CD4-positive, alpha-beta T cell (primary cell): ENCODE data around the gene STIM1. TPM values are rescaled to one million over a fixed set of nuclear protein-coding genes. Genes with fewer than 3 reads are reported as not detected.

Experiments
- ATAC-seq: fragments of 200-7000 bp; cut with Tn5 transposase; one replicate; pipeline ENCODE4 v1.10.0; 2022; ENCODE audit warnings: mild to moderate bottlenecking; ENCODE audit not compliant: poor library complexity
- CTCF ChIA-PET: fragments of 350-600 bp; sonication (Branson Sonifier 250); formaldehyde crosslinking; loops from one replicate; lab custom pipeline; 2021; ENCODE audit warnings: antibody characterized with exemption, inconsistent platforms; lab: Charles Lee
- POLR2A ChIA-PET: fragments of 350-600 bp; sonication (Branson Sonifier 250); formaldehyde crosslinking; loops from one replicate; lab custom pipeline; 2021; ENCODE audit warnings: antibody characterized with exemption, inconsistent platforms; lab: Charles Lee
- DNase-seq, 14 experiments: peaks; one replicate each; pipeline ENCODE4 v3.0.0-alpha.2; 2013 to 2020; ENCODE audit warnings: mixed read lengths in 2 of 14
- H3K27ac ChIP-seq, 2 donors: one replicate each; pipeline versions ENCODE4 v1.5.1 to v1.7.0; 2013; ENCODE audit warnings: low read length in 2 of 2, low read depth in 1 of 2, mild to moderate bottlenecking in 1 of 2
- H3K27me3 ChIP-seq, 2 experiments: 1 replicate in 1 of 2; 2 replicates in 1 of 2; pipeline versions ENCODE4 v1.6.1 to v1.7.0; 2013; ENCODE audit warnings: low read length in 2 of 2, control low read depth in 1 of 2, mild to moderate bottlenecking in 1 of 2, moderate library complexity in 1 of 2; ENCODE audit not compliant: insufficient read depth in 2 of 2, control insufficient read depth in 1 of 2
- H3K36me3 ChIP-seq: one replicate; pipeline ENCODE4 v1.6.1; 2013; ENCODE audit warnings: low read length, control low read depth; ENCODE audit not compliant: insufficient read depth
- H3K4me1 ChIP-seq: one replicate; pipeline ENCODE4 v1.6.1; 2013; ENCODE audit warnings: low read length, control low read depth; ENCODE audit not compliant: insufficient read depth
- H3K4me3 ChIP-seq: one replicate; pipeline ENCODE4 v1.5.1; 2013; ENCODE audit warnings: mild to moderate bottlenecking, low read length, moderate library complexity
- H3K9me3 ChIP-seq, 2 experiments: 1 replicate in 1 of 2; 2 replicates in 1 of 2; pipeline versions ENCODE4 v1.6.1 to v1.7.0; 2013; ENCODE audit warnings: low read length in 2 of 2, mild to moderate bottlenecking in 2 of 2, control low read depth in 1 of 2, moderate library complexity in 1 of 2; ENCODE audit not compliant: control insufficient read depth in 1 of 2, insufficient read depth in 1 of 2
- H3K27ac Mint-ChIP-seq: one replicate; pipeline ENCODE4 v1.8.0; 2020; ENCODE audit warnings: mixed read lengths
- H3K27me3 Mint-ChIP-seq: one replicate; pipeline ENCODE4 v1.8.0; 2021; ENCODE audit warnings: mixed read lengths
- H3K36me3 Mint-ChIP-seq: one replicate; pipeline ENCODE4 v1.8.0; 2021; ENCODE audit warnings: low read depth, mixed read lengths
- H3K4me1 Mint-ChIP-seq: one replicate; pipeline ENCODE4 v1.8.0; 2021; ENCODE audit warnings: low read depth, mixed read lengths
- H3K4me3 Mint-ChIP-seq: one replicate; pipeline ENCODE4 v1.8.0; 2020; ENCODE audit warnings: mild to moderate bottlenecking, mixed read lengths
- H3K9me3 Mint-ChIP-seq: one replicate; pipeline ENCODE4 v1.8.0; 2020; ENCODE audit warnings: mixed read lengths
- intact Hi-C, 2 experiments: fragments of 100-400 bp; cut with DNase I in 1 of 2; cut with micrococcal nuclease in 1 of 2; formaldehyde crosslinking; loops; one replicate each; pipeline versions ENCODE4 v1.15.1 to v1.9.0; 2023 to 2025; cut with DNase I, micrococcal nuclease
- total RNA-seq, 174 experiments: library from RNA in 2 of 174; stranded (reverse) in 2 of 174; gene quantifications; one replicate each; pipeline ENCODE4 v1.2.3 and lab custom pipeline; 2021 to 2026
- TF ChIP-seq, protein P1 (sequence below): fragments of 200-600 bp; IDR thresholded peaks from one replicate; pipeline ENCODE4 v1.8.0; 2022; ENCODE audit warnings: antibody characterized with exemption, mild to moderate bottlenecking

Gene STIM1
- total RNA-seq, 2 experiments from 2014 or later: 89.0 to 94.9 TPM

DNA sequence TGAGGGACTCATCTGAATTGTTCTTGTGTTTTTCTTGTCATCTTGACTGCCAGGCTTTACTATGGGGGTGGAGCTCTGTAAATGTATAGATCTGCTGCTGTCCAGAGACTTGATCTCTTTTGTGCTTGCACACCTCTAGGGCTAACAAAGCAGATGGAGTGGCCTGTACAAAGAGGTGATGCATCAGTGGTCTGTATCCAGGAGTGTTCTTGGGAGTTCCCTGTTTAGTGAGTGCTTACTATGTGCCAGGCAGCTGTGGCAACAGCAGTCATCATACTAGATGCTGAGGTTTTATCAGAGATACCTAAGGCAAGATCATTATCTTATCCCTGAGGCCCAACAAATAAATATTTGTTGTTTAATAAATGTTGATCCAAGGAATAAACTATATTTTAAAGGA is 33.4 kb downstream of the STIM1 start:
- H3K4me3 Mint-ChIP-seq: no peak overlapping the region
- ChIA-PET CTCF (interaction anchor here (0.6 to 1.9 kb wide), 3 partner anchors 34 to 79 kb away, joined by 3 to 6 read pairs (median 3); partner anchors contain the start of gene STIM1), POLR2A (interaction anchor here (1.3 kb wide), 2 partner anchors 14 to 34 kb away, joined by 3 to 5 read pairs; no protein-coding TSS in a partner anchor)
- peaks cover 80% of the 10 kb centered on the region for H3K4me1 Mint-ChIP-seq
- H3K9me3 Mint-ChIP-seq: no peaks in the 10 kb centered on the region
- ATAC-seq (no peak), DNase-seq (no peak)
- H3K9me3 ChIP-seq: no peaks in the 10 kb centered on the region
- no peak overlapping the region for H3K4me3 ChIP-seq
- no peaks in the 10 kb centered on the region for H3K27me3 Mint-ChIP-seq
- peak overlapping the region; percentile 21 for H3K27ac Mint-ChIP-seq
- TF ChIP-seq, protein P1, sequence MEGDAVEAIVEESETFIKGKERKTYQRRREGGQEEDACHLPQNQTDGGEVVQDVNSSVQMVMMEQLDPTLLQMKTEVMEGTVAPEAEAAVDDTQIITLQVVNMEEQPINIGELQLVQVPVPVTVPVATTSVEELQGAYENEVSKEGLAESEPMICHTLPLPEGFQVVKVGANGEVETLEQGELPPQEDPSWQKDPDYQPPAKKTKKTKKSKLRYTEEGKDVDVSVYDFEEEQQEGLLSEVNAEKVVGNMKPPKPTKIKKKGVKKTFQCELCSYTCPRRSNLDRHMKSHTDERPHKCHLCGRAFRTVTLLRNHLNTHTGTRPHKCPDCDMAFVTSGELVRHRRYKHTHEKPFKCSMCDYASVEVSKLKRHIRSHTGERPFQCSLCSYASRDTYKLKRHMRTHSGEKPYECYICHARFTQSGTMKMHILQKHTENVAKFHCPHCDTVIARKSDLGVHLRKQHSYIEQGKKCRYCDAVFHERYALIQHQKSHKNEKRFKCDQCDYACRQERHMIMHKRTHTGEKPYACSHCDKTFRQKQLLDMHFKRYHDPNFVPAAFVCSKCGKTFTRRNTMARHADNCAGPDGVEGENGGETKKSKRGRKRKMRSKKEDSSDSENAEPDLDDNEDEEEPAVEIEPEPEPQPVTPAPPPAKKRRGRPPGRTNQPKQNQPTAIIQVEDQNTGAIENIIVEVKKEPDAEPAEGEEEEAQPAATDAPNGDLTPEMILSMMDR: no peak
- H3K36me3 ChIP-seq: no peaks in the 10 kb centered on the region
- peaks cover 42% of the 10 kb centered on the region for H3K4me1 ChIP-seq
- no peak overlapping the region for H3K27ac ChIP-seq
- H3K27me3 ChIP-seq: no peaks in the 10 kb centered on the region
- intact Hi-C loops: no loop called here
- peaks cover 11% of the 10 kb centered on the region for H3K36me3 Mint-ChIP-seq

- intact Hi-C loops: no loop called here
- Histone ChIP-seq H3K27ac (no peak overlapping the region), H3K4me1 (peaks cover 47% of the 10 kb centered on the region), H3K4me3 (no peak overlapping the region), H3K36me3 (no peaks in the 10 kb centered on the region), H3K9me3 (no peaks in the 10 kb centered on the region), H3K27me3 (no peaks in the 10 kb centered on the region)
- ChIA-PET POLR2A (interaction anchor here (1.3 to 1.5 kb wide), 2 partner anchors 13 to 35 kb away, joined by 3 to 8 read pairs; partner anchors contain the start of gene STIM1), CTCF (interaction anchor here (1.0 to 1.4 kb wide), 4 partner anchors 15 to 81 kb away, joined by 3 to 7 read pairs (median 3); partner anchors contain the start of gene STIM1)
- Mint-ChIP-seq H3K4me3 (no peak overlapping the region), H3K27ac (peak overlapping the region; percentile 6), H3K36me3 (peaks cover 16% of the 10 kb centered on the region), H3K4me1 (peaks cover 76% of the 10 kb centered on the region), H3K9me3 (no peaks in the 10 kb centered on the region), H3K27me3 (no peaks in the 10 kb centered on the region)
- ATAC-seq (no peak), DNase-seq (no peak)
- TF ChIP-seq, protein P1: no peak
Observed at GRCh38 chr11:3890014-3890413, 34.5 kb downstream of the STIM1 start.

DNA sequence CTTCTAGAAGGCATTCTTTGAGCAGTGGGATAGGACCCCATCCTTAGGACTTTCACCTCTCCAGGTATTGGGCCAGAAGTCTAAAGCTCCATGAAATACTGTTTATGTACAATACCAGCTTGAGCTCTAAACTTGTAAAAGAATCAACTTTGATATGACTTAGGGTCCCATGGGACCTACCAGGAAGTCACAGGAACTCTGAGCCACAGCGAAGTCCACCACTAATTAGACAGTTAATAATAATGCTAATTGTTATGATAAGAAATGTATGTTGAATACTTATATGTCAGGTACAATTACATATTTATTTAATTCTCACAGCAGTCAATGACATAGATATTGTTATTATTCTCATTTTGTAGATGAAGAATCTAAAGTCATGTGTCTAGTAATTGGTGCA is 35.3 kb downstream of the STIM1 start:
- no peak overlapping the region for H3K4me3 ChIP-seq
- peaks cover 19% of the 10 kb centered on the region for H3K36me3 Mint-ChIP-seq
- no peaks in the 10 kb centered on the region for H3K9me3 Mint-ChIP-seq
- H3K9me3 ChIP-seq: no peaks in the 10 kb centered on the region
- DNase-seq (no peak), ATAC-seq (no peak)
- no peaks in the 10 kb centered on the region for H3K27me3 ChIP-seq
- peaks cover 45% of the 10 kb centered on the region for H3K4me1 ChIP-seq
- H3K27ac ChIP-seq: no peak overlapping the region
- intact Hi-C loops: no loop called here
- ChIA-PET CTCF (interaction anchor here (1.0 to 1.4 kb wide), 3 partner anchors 14 to 82 kb away, joined by 3 to 7 read pairs (median 3); partner anchors contain the start of gene STIM1), POLR2A (interaction anchor here (0.8 to 1.5 kb wide), 2 partner anchors 14 to 36 kb away, joined by 4 to 8 read pairs; partner anchors contain the start of gene STIM1)
- peak overlapping the region; percentile 6 for H3K27ac Mint-ChIP-seq
- TF ChIP-seq, protein P1: no peak
- no peak overlapping the region for H3K4me3 Mint-ChIP-seq
- H3K27me3 Mint-ChIP-seq: no peaks in the 10 kb centered on the region
- peaks cover 79% of the 10 kb centered on the region for H3K4me1 Mint-ChIP-seq
- no peaks in the 10 kb centered on the region for H3K36me3 ChIP-seq
